ENCODE measurements around the gene EHF. TPM values are rescaled to one million over a fixed set of nuclear protein-coding genes. Genes with fewer than 3 reads are reported as not detected.

EHF gene
- polyA plus RNA-seq, 3 donors from 2014 or later: not detected

GRCh38 chr11:34658071-34659015 lies 37.5 kb downstream of the EHF start:
- H3K4me1 Mint-ChIP-seq: peaks cover under 1 to 2% of the 10 kb centered on the region in 2 donors
- DNase-seq: no peak
- peaks cover 12 to 27% (median 21%) of the 10 kb centered on the region in 3 donors for H3K27me3 Mint-ChIP-seq (ENCODE audit: low read depth in 3 of 3)
- H3K9me3 Mint-ChIP-seq: no peaks in the 10 kb centered on the region
- H3K27ac Mint-ChIP-seq: no peak overlapping the region
- no peak overlapping the region for H3K4me3 Mint-ChIP-seq
- H3K36me3 Mint-ChIP-seq: peaks cover 0 to 10% (median 7%) of the 10 kb centered on the region in 3 donors

GRCh38 chr11:34659096-34659733 lies 38.3 kb downstream of the EHF start:
- H3K27ac Mint-ChIP-seq: no peak overlapping the region
- H3K36me3 Mint-ChIP-seq: peaks cover 0 to 10% (median 7%) of the 10 kb centered on the region in 3 donors

DNA sequence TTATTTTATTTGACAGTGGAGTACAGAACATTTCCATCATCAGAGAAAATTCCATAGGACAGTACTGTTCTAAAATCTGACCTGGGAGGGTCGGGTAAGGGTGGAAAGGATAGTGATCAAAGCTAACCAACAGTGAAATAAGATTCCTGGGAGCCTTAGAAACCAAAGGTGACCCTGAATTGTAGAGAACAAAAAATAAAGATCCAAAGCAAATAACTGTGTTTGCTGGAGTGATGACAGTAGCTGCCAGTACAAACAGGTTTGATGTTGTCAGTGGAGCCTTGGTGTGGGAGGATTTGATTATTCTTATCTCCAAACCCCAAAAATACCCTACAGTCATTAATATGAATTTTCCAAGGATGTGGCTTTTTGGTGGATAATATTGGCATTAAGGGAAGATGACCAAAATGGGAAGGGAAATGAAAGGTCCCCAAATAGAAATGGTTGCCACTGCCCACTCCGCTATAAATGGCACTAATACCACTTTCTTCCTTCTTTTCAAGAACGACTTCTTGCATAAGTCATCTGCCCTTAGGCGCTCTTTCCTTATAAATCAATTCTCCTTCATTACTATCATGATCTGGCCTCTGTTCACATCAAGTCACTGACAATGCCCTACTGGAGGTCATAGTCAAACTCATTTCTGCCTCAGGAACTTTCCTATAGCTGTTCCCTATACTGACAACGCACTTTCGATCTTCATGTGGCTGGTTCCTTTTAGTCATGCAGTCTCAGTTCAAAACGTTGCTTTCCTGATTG lies 44.4 kb downstream of the EHF start:
- no peaks in the 10 kb centered on the region for H3K4me1 Mint-ChIP-seq
- no peak overlapping the region for H3K27ac Mint-ChIP-seq
- H3K27me3 Mint-ChIP-seq (ENCODE audit: low read depth in 3 of 3): peaks cover 12 to 23% (median 16%) of the 10 kb centered on the region in 3 donors
- H3K36me3 Mint-ChIP-seq: peaks cover 0 to 3% (median 0%) of the 10 kb centered on the region in 3 donors
- H3K4me3 Mint-ChIP-seq: no peak overlapping the region
- no peak for DNase-seq
- no peaks in the 10 kb centered on the region for H3K9me3 Mint-ChIP-seq

More at GRCh38 chr11:34659096-34659733, 38.3 kb downstream of the EHF start:
- no peak for DNase-seq
- Mint-ChIP-seq H3K4me3 (no peak overlapping the region), H3K9me3 (no peaks in the 10 kb centered on the region), H3K27me3 (ENCODE audit: low read depth in 3 of 3) (peaks cover 9 to 25% (median 19%) of the 10 kb centered on the region in 3 donors), H3K4me1 (no peaks in the 10 kb centered on the region)

- Mint-ChIP-seq H3K36me3 (peaks cover 0 to 3% (median 0%) of the 10 kb centered on the region in 3 donors), H3K4me1 (no peaks in the 10 kb centered on the region)
Measured at GRCh38 chr11:34667810-34668582, 47.1 kb downstream of the EHF start.

GRCh38 chr11:34668583-34669053 lies 47.7 kb downstream of the EHF start:
- Mint-ChIP-seq H3K27ac (no peak overlapping the region), H3K27me3 (ENCODE audit: low read depth in 3 of 3) (peaks cover 7 to 26% (median 23%) of the 10 kb centered on the region in 3 donors), H3K9me3 (peaks cover 0 to 1% (median 0%) of the 10 kb centered on the region in 6 donors), H3K36me3 (peaks cover 0 to 3% (median 0%) of the 10 kb centered on the region in 3 donors), H3K4me1 (no peaks in the 10 kb centered on the region), H3K4me3 (no peak overlapping the region)
- no peak for DNase-seq

More at GRCh38 chr11:34667810-34668582, 47.1 kb downstream of the EHF start:
- Mint-ChIP-seq H3K9me3 (peaks cover 0 to under 1% (median 0%) of the 10 kb centered on the region in 6 donors), H3K4me3 (no peak overlapping the region), H3K27ac (no peak overlapping the region), H3K27me3 (ENCODE audit: low read depth in 3 of 3) (peaks cover 7 to 26% (median 19%) of the 10 kb centered on the region in 3 donors)
- DNase-seq: no peak

GRCh38 chr11:34669458-34669857 lies 48.6 kb downstream of the EHF start:
- Mint-ChIP-seq H3K27me3 (ENCODE audit: low read depth in 3 of 3) (peaks cover 7 to 24% (median 21%) of the 10 kb centered on the region in 3 donors), H3K27ac (no peak overlapping the region), H3K9me3 (peaks cover 0 to 4% (median 0%) of the 10 kb centered on the region in 6 donors), H3K4me3 (no peak overlapping the region), H3K4me1 (no peaks in the 10 kb centered on the region), H3K36me3 (peaks cover 0 to 3% (median 0%) of the 10 kb centered on the region in 3 donors)
- no peak for DNase-seq

GRCh38 chr11:34671117-34671516 lies 50.2 kb downstream of the EHF start:
- Mint-ChIP-seq H3K27me3 (ENCODE audit: low read depth in 3 of 3) (peaks cover 14 to 29% (median 21%) of the 10 kb centered on the region in 3 donors), H3K4me1 (no peaks in the 10 kb centered on the region), H3K9me3 (peaks cover 0 to 5% (median 0%) of the 10 kb centered on the region in 6 donors), H3K36me3 (peaks cover 0 to 3% (median 0%) of the 10 kb centered on the region in 3 donors), H3K27ac (no peak overlapping the region), H3K4me3 (no peak overlapping the region)
- DNase-seq: no peak

DNA sequence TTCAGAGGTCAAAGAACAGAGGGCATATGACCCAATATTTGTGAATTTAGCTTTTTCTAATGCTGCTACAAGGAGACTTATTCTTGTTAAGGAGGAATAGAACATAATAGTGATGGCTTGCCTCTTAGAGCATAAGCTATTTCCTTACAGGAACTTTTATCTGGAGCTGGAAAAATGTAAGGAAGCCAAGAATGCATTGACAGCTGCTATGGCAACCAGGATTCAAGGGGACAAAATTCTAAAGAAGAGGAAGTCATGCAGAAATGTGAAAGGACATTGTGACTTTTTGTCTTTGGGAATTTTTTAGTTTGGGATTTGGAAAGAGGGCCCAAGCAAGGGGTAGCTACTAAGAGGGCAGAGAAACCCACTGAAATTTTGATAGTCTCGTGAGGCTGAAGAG lies 51.1 kb downstream of the EHF start:
- H3K4me1 Mint-ChIP-seq: no peaks in the 10 kb centered on the region
- no peak overlapping the region for H3K4me3 Mint-ChIP-seq
- H3K27ac Mint-ChIP-seq: no peak overlapping the region
- H3K27me3 Mint-ChIP-seq (ENCODE audit: low read depth in 3 of 3): peaks cover 14 to 29% (median 18%) of the 10 kb centered on the region in 3 donors
- H3K9me3 Mint-ChIP-seq: peaks cover 0 to 5% (median 0%) of the 10 kb centered on the region in 6 donors
- peaks cover 0 to 3% (median 0%) of the 10 kb centered on the region in 3 donors for H3K36me3 Mint-ChIP-seq
- DNase-seq: no peak

- Mint-ChIP-seq H3K4me1 (no peaks in the 10 kb centered on the region), H3K4me3 (no peak overlapping the region), H3K36me3 (no peaks in the 10 kb centered on the region), H3K27ac (no peak overlapping the region), H3K9me3 (peaks cover 0 to 5% (median 0%) of the 10 kb centered on the region in 6 donors), H3K27me3 (ENCODE audit: low read depth in 3 of 3) (peaks cover 9 to 26% (median 11%) of the 10 kb centered on the region in 3 donors)
- DNase-seq: no peak
Measured at GRCh38 chr11:34674038-34674437, 53.1 kb downstream of the EHF start.

DNA sequence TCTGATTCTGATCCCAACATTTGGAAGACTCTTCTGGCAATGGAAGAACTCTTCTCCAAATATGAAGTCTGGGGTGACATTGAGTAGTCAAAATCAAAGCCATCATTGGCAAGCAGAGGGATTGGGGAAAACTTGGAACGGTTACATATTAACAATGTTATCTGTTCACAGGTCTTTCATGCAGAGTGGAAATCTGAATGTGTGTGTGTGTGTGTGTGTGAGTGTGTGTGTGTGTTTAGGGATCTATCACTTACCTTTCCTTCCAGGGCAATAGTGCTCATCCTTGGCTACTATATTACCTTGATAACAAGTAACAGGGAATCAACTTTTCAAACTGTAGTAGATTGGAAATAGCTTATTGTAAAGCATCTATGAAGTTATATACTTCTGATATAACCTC lies 55.3 kb downstream of the EHF start:
- Mint-ChIP-seq H3K4me1 (no peaks in the 10 kb centered on the region), H3K36me3 (no peaks in the 10 kb centered on the region), H3K4me3 (no peak overlapping the region), H3K27me3 (ENCODE audit: low read depth in 3 of 3) (peaks cover 6 to 32% (median 7%) of the 10 kb centered on the region in 3 donors), H3K27ac (no peak overlapping the region), H3K9me3 (peaks cover 0 to 5% (median 0%) of the 10 kb centered on the region in 6 donors)
- DNase-seq: no peak

DNA sequence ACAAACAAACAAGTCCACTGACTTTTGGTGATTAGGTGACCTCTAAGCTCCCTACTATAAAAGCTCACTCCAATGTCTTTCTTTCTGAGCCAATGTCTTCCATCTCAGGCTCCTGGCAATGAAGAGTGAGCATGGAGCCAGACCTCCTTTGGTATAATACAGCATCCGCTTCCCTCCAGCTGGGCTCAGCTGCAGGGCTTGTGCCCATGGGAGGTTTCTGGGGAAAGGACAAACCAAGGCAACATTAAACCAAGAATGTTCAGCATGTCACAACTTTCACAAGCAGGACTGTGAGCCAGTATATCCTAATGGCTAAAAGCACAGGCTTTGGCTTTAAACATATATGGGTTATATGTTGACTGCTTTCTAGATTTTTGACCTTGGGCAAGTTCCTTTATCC lies 58.8 kb downstream of the EHF start:
- peaks cover 0 to 2% (median 0%) of the 10 kb centered on the region in 6 donors for H3K9me3 Mint-ChIP-seq
- no peak for DNase-seq
- H3K4me3 Mint-ChIP-seq: no peak overlapping the region
- no peak overlapping the region for H3K27ac Mint-ChIP-seq
- no peaks in the 10 kb centered on the region for H3K4me1 Mint-ChIP-seq
- peaks cover 0 to 18% (median 6%) of the 10 kb centered on the region in 3 donors for H3K27me3 Mint-ChIP-seq (ENCODE audit: low read depth in 3 of 3)
- no peaks in the 10 kb centered on the region for H3K36me3 Mint-ChIP-seq

DNA sequence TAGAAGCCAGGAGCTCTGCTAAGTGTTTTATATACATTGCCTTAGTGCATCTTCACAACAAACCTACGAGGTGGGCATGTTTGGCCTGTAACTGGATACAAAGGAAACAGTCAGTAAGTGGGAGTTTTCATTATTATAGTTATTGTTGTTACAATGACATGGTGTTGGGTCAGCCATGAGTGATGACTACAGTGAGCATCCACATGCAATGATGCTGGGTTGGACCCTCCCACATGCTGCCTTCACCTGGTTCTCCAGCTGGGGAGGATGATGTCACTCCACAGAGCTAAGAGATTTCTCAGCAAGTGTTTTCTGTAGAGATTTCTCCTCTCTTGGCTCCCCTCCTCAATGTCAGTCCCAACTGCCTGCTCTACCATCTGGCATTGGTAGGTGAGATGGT lies 59.3 kb downstream of the EHF start:
- Mint-ChIP-seq H3K4me1 (no peaks in the 10 kb centered on the region), H3K4me3 (no peak overlapping the region), H3K27ac (no peak overlapping the region), H3K36me3 (no peaks in the 10 kb centered on the region), H3K9me3 (peaks cover 0 to 2% (median 0%) of the 10 kb centered on the region in 6 donors), H3K27me3 (ENCODE audit: low read depth in 3 of 3) (peaks cover 0 to 13% (median 1%) of the 10 kb centered on the region in 3 donors)
- no peak for DNase-seq
